OCI-M2 (cell line): ENCODE data around the gene BFSP2.
"Not testable (repeated sequence)": the region's sequence is repeated elsewhere in the genome, so short reads cannot be mapped to it uniquely, and the experiment has no call there.

Experiments used
- DNase-seq: peaks from one replicate; lab custom pipeline; 2025; ENCODE audit not compliant: unreplicated experiment; lab: John Stamatoyannopoulos, UW

Gene BFSP2

DNA sequence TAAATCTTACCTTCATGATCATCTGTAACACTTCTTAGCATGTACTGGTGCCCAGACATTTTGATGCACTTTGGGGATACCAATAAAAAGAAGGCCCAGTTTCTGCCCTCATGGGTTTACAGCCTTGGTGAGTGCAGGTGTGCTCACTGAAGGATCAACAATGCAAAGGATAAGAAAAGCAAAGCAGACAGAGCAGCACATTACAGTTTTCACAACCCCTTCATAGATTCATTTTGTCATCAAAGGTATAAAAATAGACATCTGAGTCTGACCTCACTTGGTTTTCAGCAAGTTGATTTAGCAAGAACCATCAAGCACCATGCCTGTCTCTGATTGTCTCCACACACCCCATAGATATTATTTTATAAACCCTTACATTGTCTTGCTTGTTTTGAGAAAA is 77.6 kb downstream of the BFSP2 start:
- DNase-seq, result no peak

DNA sequence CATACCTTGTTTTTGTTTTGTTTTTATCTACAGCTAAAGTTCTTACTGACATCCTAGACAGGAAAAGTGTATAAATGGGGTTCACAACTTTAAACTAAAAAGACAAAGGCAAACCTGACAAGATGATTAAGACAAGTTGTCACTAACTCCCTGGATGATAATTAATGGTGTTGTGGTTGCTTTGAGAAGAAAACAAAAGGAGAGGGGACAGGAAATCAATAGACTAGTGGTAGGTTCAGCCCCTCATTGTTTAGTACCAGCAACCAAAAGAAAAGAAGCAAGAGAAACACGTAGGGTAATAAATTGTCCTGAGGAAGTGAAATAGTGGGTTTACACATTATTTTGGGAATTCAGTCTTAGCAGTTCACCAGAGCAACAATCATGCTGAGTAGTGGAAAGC is 78.8 kb downstream of the BFSP2 start:
- no peak for DNase-seq

DNA sequence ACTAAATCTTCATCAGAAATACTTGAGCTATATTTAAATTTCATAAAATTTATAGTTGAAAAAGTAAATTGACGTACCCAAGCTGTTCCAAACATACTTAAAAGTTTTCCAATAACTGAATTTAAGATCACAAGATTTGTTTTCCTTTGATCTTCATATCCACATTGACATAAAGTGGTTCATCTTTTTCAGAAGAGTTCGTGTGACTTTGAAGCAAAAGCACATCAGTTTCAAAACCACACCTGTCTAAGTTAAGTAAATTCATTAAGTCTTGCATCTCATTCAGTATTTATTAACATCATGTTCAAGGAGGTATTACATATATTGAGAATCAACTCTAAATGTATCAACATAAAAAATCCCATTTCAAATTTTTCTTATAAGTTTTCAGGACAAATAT is 79.5 kb downstream of the BFSP2 start:
- DNase-seq, result no peak

DNA sequence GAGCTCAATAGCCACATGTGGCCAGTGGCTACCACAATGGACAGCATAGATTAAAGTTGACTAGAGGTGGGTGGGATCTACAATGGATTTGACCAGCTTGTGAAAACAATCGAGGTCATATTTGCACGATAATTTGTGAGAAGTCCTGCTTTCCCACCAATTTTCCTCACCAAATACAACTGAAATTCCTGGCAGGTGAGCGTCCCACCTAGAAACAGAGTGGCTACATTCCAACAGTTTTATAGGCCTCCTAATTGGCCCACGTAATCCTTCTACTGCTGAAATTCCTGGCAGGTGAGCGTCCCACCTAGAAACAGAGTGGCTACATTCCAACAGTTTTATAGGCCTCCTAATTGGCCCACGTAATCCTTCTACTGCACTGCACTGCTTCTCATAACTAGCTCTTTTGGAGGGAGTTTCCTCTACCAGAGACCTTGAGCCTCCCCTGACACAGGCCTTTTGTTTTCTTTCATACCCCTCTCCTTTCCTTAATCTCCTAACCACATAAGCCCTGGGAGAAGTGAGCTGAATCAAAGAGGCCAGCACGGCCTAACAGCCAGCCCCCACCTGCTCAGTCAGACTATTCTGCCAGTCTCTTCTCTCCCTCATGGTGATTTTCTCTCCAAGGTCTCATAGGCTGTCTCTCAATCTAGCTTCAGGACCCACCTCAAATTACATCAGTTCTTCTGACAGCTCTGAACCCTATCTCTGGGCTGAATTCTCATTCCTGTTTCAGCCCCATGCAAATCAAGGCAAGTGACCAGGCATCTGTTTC is 80.2 kb downstream of the BFSP2 start:
- no peak for DNase-seq

DNA sequence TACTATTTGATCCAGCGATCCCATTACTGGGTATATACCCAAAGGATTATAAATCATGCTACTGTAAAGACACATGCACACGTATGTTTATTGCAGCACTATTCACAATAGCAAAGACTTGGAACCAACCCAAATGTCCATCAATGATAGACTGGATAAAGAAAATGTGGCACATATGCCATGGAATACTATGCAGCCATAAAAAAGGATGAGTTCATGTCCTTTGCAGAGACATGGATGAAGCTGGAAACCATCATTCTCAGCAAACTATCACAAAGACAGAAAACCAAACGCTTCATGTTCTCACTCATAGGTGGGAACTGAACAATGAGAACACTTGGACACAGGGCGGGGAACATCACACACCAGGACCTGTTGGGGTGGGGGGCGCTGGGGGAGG is 82.6 kb downstream of the BFSP2 start:
- not testable (repeated sequence) for DNase-seq

DNA sequence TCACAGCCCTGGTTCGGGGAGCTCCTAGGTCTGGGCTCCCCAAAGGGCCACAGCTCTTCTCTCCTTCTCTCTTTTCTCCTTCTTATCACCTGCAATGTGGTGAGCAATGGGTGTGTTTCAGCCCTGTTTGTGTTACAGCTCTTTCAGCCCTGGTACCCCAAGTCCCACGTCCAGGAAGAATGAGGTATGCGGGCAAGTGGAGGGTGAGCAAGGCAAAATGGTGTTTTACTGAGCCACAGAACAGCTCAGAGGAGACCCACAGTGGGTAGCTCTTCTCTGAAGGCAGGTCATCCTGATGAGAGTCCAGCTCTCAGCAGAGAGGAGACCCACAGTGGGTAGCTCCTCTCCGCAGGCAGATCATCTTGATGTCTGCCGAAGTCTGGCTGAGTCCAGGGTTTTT is 86.8 kb downstream of the BFSP2 start:
- no peak for DNase-seq

DNA sequence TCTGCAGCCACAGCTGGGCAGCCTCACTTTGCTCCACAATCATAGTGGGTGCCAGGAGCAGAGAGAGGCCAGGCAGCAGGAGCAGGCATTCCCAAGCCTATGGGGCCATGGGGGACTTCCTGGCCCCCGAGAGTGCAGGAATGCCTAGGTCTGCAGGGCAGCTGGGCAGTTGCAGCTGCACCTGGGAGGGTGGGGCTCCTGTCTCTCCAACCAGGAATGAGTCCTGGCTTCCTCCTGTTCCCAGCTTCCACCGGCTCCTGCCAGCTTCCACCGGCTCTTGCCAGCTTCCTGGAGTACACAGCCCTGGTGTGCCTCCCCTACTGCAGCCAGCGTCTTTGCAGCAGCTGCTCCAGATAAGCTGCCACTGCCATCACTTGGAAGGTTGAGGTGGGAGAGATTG is 87.3 kb downstream of the BFSP2 start:
- no peak for DNase-seq

DNA sequence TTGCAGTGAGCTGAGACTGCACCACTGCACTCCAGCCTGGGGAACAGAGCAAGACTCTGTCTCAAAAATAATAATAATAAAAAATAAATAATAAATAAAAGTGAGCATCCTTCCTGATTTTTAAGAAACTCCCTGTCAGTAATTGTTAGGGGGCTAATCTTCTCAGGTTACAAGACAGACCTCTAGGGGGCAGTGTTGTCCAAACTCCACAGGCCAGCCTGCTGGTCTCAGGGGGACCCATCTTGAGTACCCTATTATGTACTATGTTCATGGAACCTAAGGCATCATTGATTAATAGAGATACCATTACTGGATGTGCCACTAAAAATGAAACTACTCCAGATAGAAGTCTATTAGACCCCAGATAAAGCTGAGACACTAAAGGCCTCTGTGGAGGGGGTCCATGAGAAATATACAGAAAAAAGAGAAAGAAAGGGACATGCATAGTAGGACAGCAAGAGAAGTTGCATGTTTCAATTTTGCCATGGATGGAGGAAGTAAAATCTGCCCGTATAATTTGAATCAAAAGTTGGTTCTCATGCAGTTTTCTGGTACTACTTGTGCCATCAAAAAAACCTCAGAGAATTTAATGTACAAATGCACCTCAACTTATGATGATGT is 88.2 kb downstream of the BFSP2 start:
- DNase-seq, result no peak

DNA sequence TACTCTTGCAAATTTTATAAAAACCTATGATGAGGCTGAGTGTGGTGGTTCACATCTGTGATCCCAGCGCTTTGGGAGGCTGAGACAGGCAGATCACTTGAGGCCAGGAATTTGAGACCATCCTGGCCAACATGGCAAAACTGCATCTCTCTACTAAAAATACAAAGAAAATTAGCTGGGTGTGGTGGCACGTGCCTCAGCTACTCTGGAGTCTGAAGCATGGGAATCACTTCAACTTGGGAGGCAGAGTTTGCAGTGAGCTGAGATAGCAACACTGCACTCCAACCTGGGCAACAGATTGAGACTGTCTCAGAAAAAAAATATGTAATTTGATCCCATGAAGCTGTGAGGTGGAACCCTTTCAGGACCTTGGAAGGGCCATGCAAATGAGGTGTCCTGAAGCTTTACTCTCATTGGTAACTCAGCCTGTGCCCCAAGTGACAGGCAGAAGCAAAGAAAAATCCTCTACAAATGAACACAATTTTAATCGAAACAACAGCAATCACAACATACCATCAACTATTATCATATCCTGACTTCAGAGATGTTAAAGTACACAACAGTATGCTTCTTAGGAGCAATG is 89.0 kb downstream of the BFSP2 start:
- DNase-seq, result no peak

DNA sequence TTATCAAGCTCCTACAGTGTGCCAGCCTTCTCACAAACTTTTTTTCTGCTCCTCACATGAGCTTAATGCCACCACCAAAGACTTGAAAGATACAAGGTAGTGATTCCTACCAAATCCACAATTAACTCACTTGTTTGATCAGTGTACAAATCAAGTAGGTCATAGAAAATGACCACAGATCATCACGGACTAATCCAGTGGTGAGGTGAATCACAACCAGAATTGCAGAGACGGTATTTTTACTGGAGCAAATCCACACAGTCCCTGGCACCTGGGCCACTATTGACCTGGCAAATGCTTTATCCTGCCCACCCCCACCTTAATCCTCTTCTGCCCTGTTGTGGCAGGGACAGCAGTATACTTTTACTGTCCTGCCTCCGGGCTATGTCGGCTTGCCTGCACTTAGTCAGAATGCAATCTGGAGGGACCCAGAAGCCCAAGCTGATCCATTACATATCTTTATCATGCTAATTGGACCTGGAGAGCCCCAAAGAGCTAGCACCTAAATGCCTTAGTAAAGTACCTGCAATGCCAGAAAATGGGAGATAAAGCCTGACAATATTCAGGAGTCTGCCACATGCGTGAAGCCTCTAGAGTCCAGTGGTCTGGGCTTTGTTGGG is 89.7 kb downstream of the BFSP2 start:
- DNase-seq, result no peak

DNA sequence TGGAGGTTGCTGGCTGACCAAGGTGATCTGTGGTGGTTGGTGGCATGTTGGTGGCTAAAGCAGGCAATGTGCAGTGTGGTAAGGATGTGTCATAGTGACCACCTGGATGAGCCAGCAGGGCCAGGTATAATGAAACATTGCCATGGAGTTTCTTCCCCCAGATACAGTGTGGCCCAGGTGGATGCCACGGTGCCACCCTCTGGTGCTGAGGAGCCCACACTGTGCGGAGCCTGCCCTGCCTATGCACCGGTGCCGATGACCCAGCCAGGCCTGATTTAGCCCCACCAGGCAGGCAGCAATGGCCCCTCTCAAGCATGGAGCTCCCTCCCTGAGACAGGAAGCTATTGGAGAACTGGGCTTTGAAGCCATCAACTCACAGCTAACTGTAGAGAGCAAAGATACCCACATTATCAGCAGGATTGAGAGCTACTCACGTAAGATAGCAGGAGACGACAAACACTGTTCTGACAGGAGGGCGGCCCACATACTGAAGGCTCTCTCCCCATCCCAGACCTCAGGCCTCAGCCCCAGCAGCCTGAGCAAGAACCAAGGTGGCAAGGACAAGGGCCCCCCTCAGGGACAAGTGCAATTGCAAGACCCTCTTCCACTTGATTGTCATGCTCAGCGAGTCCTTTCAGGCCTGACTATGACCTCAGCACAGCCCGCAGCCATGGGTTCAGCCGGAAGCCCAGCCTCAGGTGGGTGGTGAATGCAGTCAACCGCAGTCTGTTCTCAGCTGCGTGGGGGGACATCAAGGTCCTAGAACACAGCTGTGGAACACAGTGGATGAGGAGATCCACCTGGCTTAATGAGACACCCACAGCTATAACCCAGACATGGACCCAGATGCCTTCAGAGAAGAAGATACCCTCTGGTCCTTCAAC is 90.9 kb downstream of the BFSP2 start:
- DNase-seq, result no peak

DNA sequence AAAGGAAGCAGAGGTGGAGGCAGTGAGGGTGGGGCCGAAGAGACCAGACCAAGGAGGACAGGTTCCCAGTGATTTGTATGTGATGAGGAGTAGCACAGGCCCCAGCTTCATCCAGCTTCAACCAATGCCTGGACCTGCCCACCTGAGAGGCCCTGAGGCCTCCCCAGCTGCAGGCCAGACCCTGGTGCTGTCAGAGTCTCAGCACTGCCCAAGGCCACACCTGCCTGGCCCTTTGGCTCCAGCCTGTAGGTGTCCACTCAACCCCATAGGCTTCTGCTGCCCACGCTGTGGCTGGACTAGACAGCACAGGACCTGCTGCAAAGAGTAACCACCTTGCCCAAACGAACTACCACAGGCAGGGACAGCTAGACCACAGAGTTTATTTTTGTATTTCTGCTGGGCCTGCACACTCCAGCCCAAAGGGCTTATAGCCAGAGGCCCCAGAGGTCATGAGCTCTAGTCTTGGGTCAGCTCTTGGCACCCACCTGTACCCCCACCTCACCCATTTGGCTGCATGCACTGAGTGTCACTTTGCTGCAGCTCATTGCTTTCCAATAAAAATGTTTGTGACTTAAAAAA is 91.7 kb downstream of the BFSP2 start:
- DNase-seq, result no peak

DNA sequence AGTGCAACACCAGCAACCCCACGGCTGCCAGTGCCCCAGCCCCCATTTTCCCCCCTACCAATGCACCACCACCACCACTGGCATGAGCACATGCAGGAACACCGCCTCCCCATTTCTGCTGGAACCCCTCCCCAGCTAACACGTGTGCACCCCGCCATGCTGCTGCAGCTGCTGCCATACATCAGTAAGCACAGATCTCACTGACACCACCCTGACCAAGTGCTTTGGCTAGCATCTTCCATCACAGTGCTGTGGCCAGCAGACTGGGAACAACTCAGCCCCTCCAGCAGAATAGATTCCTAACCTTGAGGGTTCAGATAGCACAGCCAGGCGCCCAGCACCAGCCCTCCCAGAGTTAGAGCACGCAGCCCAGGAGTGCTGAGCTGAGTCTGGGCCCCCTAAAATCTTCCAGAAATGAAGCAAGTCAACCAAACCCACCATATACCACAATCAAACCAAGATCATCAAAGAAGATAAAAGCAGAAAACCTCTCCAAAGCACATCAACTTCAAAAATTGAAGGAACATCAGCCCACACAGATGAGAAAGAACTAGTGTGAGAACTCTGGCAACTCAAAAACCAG is 92.4 kb downstream of the BFSP2 start:
- no peak for DNase-seq

DNA sequence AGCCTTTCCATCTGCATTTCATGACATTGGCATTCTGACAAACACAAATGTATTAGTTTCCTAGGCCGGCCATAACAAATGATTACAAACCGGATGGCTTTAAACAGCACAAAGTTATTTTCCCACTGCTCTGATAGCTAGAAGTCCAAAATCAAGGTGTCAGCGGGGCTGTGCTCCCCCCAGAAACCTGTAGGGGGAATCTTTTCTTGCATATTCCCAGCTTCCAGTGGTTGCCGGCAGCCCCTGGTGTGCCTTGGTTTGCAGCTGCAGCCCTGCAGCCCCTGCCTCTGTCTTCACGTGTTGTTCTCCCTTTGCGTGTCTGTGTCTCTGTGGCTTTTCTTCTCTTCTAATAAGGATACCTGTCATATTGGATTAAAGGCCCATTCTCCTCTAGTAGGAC is 94.6 kb downstream of the BFSP2 start:
- DNase-seq, result no peak

DNA sequence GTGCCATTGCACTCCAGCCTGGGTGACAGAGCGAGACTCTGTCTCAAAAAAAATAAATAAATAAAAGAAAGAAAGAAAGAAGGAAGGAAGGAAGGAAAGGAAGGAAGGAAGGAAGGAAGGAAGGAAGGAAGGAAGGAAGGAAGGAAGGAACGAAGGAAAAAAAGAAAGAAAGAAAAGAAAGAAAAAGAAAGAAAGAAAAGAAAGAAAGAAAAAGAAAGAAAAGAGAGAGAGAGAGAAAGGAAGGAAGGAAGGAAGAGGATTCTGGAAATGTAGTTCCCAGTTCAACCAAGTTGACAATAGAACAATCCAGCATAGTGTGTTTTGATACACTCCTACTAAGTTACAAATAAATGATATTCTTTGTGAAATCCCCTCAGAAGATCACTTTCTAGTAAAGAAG is 102.7 kb downstream of the BFSP2 start:
- not testable (repeated sequence) for DNase-seq

DNA sequence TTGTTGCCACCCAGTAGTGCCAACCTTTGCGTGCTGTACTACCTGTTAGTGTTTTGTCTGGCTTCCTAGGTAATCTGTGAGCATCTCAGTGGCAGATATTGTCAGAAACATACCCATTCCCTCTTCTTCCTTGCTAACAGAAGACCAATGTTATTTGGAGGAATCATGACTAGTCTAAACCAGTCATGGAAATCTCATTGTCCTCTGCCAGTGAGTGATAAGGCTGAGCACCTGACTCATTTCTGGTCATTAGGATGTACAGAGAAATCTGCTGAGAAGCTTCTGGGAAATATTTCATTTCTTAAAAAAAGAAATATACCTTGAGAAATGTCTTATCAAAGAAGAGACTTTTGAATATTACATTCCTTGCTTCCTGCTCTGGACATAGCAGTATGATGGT is 103.6 kb downstream of the BFSP2 start:
- DNase-seq, result no peak

DNA sequence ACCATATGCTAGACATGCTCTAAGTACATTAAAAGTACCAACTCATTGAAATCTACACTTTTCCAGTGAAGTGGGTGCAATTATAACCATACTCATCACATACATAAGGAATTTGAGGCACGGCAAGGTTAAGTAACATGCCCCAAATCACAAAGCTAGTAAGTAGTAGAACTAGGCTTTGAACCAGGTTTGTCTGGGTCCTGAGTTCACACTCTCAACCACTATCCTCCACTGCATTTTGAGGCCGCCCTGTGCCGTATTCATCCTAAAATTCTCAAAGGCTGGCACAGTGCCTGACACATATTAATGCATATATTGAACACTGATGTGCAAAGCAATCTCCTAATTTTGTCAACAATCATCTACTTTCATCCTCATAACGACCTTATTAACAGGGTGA is 104.9 kb downstream of the BFSP2 start:
- no peak for DNase-seq

DNA sequence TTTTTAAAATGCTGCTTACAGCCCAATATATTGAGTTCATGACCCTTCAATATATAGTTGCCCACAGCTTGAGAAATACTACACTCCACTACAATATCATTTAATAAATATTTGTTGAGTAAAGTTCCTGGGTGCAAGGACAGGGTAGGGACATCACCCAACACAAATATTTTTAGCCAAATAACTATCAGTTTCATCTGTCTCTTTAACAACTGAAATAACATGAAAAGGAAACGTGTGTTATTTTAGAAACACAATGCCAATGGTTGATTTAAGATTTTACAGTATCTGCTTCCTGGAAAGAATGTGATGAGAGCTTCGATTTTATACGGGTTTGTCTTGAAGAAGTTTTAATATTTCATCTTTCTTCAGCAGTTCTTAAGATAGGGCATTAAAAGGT is 106.0 kb downstream of the BFSP2 start:
- no peak for DNase-seq

DNA sequence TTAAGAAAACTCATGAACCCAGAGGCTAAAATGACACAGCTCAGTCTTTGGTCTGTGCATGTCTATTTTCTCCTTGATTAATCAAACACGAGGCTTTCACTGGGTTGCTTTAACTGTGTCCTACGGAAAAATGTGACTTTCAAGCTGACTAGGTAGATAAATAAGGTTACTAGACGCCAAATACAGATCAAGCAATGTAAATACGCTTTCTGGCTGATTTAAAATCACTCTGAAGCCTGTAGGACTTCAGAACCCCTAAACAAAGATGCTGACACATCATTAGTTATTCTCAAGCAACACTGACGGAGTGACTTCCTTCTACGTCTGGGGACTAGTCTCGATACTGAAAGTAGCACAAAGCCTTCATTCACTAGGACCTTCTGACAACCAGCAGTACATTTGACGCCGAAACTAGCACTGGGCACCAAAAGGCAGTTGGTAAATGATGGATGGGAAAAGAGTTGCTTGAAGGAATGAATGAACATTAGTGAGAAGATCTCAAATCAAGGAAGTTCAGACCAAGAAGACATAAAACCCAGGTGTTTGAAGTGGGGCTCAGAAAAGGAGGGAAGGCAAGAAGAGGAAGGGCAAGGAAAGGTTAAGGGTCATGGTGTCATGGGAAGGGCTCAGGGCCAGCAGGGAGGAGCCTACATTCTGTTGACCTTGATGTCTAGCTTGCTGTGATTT is 106.5 kb downstream of the BFSP2 start:
- no peak for DNase-seq

DNA sequence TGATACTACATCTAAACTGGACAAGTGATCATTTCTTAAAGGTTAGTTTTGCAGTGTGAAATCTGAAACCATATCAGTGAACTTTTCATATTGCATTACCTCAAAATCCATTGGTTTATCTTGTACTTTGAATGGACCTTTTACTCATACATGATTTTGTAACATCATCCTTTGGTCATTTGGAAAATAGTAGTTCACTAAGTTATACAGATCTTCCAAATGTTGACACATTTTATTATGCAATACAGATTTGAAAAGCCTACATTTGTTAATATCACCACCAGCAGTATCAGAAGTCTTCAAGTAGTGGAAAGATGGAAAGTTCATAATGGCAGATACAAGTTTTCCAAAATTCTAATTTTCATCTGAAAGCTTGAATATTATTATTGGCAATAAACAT is 109.6 kb downstream of the BFSP2 start:
- no peak for DNase-seq
